ENCODE data around the gene TSHR.
A peak's percentile ranks its signal among the peaks of the same experiment; 100 is the strongest.
"Not testable (repeated sequence)": the region's sequence is repeated elsewhere in the genome, so short reads cannot be mapped to it uniquely, and the experiment has no call there.

The TSHR gene

GRCh38 chr14:81070511-81070910, 115.1 kb downstream of the TSHR start:
- DNase-seq (ENCODE audit: low spot score) = no peak

GRCh38 chr14:81085596-81085995, 130.2 kb downstream of the TSHR start:
- DNase-seq (ENCODE audit: low spot score) = no peak

- DNase-seq (ENCODE audit: low spot score) = no peak
These were observed 131.8 kb downstream of the TSHR start for GRCh38 chr14:81087230-81087629.

- no peak for DNase-seq (ENCODE audit: low spot score)
These were observed 135.7 kb downstream of the TSHR start for GRCh38 chr14:81091139-81091538.

- no peak for DNase-seq (ENCODE audit: low spot score)
These were observed 136.2 kb downstream of the TSHR start for GRCh38 chr14:81091660-81092059.

GRCh38 chr14:81093651-81094050, 138.2 kb downstream of the TSHR start:
- DNase-seq (ENCODE audit: low spot score) = no peak

- DNase-seq (ENCODE audit: low spot score) = no peak
These were observed 140.1 kb downstream of the TSHR start for GRCh38 chr14:81095539-81095938.

GRCh38 chr14:81096656-81097055, 141.2 kb downstream of the TSHR start:
- DNase-seq (ENCODE audit: low spot score) = no peak

- no peak for DNase-seq (ENCODE audit: low spot score)
These were observed 146.8 kb downstream of the TSHR start for GRCh38 chr14:81102217-81102616.

- no peak for DNase-seq (ENCODE audit: low spot score)
These were observed 148.0 kb downstream of the TSHR start for GRCh38 chr14:81103443-81103842.

- no peak for DNase-seq (ENCODE audit: low spot score)
These were observed 150.0 kb downstream of the TSHR start for GRCh38 chr14:81105378-81105777.

GRCh38 chr14:81105961-81106360, 150.5 kb downstream of the TSHR start:
- no peak for DNase-seq (ENCODE audit: low spot score)

- DNase-seq (ENCODE audit: low spot score) = no peak
These were observed 154.8 kb downstream of the TSHR start for GRCh38 chr14:81110186-81110585.

- no peak for DNase-seq (ENCODE audit: low spot score)
These were observed 157.8 kb downstream of the TSHR start for GRCh38 chr14:81113176-81113575.

- DNase-seq (ENCODE audit: low spot score) = not testable (repeated sequence)
These were observed 158.8 kb downstream of the TSHR start for GRCh38 chr14:81113945-81114820.

GRCh38 chr14:81120501-81120900, 165.1 kb downstream of the TSHR start:
- DNase-seq (ENCODE audit: low spot score) = no peak

- DNase-seq (ENCODE audit: low spot score) = no peak
These were observed 166.9 kb downstream of the TSHR start for GRCh38 chr14:81122326-81122725.

GRCh38 chr14:81123811-81124210, 168.4 kb downstream of the TSHR start:
- DNase-seq (ENCODE audit: low spot score) = no peak

- DNase-seq (ENCODE audit: low spot score) = no peak
These were observed 170.1 kb downstream of the TSHR start for GRCh38 chr14:81125536-81125935.

- no peak for DNase-seq (ENCODE audit: low spot score)
These were observed 172.4 kb downstream of the TSHR start for GRCh38 chr14:81127785-81128184.

- DNase-seq (ENCODE audit: low spot score) = no peak
These were observed 173.8 kb downstream of the TSHR start for GRCh38 chr14:81129242-81129641.

- no peak for DNase-seq (ENCODE audit: low spot score)
These were observed 177.0 kb downstream of the TSHR start for GRCh38 chr14:81132468-81132867.

- no peak for DNase-seq (ENCODE audit: low spot score)
These were observed 178.0 kb downstream of the TSHR start for GRCh38 chr14:81133400-81133799.

- peak; percentile 52 for DNase-seq (ENCODE audit: low spot score)
These were observed 181.9 kb downstream of the TSHR start for GRCh38 chr14:81137316-81137715.
